GM21390 (cell line): ENCODE measurements around the gene ZNF148.

Experiments
- ATAC-seq: cut with Tn5 transposase; IDR thresholded peaks from one replicate; pipeline ENCODE4 v1.9.1; 2021; ENCODE audit not compliant: unreplicated experiment

The ZNF148 gene

GRCh38 chr3:125194061-125194848 lies 180.9 kb downstream of the ZNF148 start:
- ATAC-seq = no peak

DNA sequence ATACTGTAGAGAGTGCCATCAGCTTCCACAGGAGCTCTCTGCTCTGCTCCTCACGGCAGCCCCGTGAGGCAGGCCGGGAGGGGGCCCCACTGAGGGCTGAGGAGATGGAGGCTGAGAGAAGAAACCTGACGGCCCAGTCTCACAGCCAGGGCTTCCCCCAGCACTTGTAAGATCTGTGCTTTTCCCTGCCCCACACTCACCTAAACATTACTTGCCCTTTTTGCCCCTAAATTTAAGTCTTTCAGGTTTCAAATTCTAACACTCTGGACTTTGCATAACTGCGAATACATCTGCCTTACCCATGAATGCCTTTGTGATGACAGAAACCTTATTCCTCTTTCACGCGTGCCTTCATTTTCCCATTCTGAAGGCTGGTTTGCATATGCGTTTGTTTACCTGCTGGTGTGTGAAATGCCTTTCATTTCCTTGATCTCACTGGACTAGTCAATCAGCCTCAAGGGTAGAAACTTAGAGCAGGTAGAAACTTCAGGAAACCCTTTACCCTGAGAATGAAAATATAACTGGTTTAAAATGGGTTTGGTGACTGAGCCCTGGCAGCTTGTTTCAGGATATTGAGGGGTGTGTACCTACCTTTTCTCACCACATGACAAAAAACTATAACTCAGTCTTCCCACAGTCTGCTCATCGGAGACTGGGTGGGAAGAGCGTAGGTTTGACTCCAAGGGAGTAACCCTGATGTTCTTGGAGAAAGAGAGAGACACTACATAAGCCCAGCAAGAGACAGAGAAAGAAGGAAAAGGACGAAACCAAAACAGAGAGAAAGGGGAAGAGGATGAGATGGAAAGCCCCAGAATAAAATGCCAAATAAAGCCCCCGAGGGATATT lies 182.7 kb downstream of the ZNF148 start:
- peak; percentile 57 for ATAC-seq

DNA sequence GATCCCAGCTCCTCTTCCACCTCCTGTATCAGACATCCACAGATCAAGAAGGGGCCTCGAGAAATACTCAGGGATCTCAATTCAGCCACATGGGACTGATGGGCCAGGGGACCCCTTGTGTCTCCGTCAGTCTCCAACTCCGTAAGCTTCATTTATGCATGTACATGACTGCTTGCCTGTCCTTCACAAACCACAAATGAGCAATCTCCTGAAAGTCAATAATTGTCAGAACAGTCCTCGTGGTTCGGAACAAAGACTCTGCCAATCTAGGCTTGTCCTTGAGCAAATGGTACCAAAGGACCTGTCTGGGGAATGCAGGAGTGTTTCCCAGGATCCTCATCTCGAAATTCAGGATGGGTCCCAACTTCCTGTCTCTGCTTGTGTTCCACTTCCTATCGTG lies 183.4 kb downstream of the ZNF148 start:
- ATAC-seq = no peak

DNA sequence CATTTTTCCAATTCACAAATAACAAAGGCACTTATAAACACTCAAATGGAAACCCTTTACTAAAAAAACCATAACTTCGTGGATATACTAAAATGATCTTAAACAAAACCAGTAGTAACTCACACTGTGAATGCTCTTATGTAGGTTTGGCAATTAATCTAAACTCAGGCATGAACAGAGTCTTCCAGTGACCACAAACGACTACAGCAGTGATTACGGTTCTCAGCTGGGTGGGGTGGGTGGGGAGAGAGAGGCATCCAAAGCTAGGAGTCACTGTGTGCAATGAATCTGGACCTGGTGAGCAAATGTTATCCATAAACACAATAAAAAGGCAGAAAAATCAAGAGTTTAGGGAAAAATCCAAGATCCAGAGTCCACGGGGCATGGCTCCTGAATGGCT lies 183.9 kb downstream of the ZNF148 start:
- no peak for ATAC-seq

DNA sequence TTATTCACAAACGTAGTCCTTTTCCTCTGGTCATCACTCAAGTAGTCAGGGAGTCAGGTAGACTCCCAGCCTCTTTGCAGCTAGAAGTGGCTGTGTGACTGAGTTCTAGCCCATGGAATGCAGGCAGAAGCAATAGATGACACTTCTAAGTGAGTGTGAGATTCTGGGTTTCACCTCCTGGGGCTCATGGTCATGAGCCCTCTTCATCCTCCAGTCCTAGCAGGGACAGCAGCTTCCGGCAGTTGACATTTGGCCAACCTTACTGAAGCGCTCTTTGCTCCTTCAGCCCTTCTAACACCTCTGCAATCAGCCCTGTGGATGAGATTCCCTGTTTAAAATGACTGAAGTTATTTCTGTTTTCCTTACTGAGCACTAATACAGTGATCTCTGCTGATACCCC lies 184.3 kb downstream of the ZNF148 start:
- no peak for ATAC-seq

GRCh38 chr3:125189378-125190165 lies 185.6 kb downstream of the ZNF148 start:
- no peak for ATAC-seq

DNA sequence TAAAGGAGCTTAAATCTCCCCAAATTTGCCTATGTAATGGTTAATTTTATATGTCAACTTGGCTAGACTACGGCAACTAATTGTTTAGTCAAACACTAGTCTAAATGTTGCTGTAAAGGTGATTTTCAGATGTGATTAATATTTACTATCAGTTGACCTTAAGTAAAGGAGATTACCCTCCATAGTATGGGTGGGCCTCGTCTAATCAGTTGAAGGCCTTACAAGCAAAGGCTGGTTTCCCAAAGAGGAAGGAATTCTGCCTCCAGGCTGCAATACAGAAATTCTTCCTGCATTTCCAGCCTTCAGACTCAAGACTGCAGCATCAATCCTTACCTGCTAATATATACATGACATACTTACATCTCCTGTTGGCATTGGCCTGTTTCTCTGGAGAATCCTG lies 186.2 kb downstream of the ZNF148 start:
- no peak for ATAC-seq

GRCh38 chr3:125187599-125187910 lies 187.6 kb downstream of the ZNF148 start:
- no peak for ATAC-seq

- no peak for ATAC-seq
Observed at GRCh38 chr3:125186800-125187598, 188.1 kb downstream of the ZNF148 start.

DNA sequence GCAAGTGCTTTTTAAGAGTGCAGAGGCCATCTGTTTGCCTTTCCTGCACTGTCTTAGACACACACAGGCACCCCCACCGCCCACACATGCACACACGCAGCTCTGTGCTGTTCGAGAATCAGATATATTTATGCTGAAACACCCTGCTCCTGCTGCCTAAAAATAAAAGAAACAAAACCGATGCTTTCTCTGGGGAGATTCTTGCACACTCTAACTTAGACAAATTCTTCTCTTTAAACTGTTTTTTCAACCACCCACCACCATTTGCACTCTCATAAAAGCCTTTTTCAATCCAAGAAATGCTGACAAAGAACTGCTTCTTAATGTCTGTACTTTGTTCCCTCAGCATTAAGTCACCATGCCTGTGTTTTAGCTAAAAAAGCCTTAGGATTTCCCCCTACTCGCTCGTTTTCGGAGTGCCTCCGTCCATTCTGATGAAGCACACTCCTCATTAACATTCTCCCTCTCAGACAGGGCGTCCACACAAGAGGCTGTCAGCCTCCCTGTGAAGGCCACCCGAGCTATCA lies 188.8 kb downstream of the ZNF148 start:
- ATAC-seq = peak; percentile 75

DNA sequence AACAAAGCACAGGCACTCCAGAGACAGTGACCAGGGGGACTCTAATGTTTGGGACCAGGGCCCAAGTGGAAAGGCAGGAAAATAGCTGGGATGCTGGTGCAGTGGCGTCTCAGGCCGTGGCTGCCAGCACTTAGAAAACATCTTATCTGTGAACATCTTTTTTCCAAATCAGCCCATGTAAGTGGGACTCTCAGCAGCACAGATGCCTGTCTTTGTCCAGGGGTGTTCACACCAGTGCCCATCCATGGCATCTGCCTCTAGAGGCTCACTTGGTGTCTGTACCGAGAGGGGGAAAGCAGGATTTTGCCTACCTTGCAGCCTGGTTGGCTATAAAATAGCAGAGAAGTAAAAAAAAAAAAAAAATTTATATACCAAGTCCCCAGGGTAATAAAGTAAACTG lies 189.3 kb downstream of the ZNF148 start:
- ATAC-seq = no peak

GRCh38 chr3:125179884-125180240 lies 195.3 kb downstream of the ZNF148 start:
- no peak for ATAC-seq

- no peak for ATAC-seq
Observed at GRCh38 chr3:125179143-125179883, 195.8 kb downstream of the ZNF148 start.

- ATAC-seq = no peak
Observed at GRCh38 chr3:125177746-125178145, 197.4 kb downstream of the ZNF148 start.
